IMR-90 (cell line): ENCODE measurements around the gene TEX264. TPM values are rescaled to one million over a fixed set of nuclear protein-coding genes. Genes with fewer than 3 reads are reported as not detected.

Experiments
- ATAC-seq: fragments of 200-7000 bp; cut with Tn5 transposase; 2 replicates; pipeline ENCODE4 v1.9.1; 2020; ENCODE audit warnings: low read depth, mild to moderate bottlenecking, moderate library complexity
- BruUV-seq: library from RNA; stranded (reverse); fragments of 400-500 nt; replicated peaks from 2 replicates; lab custom pipeline; 2021; lab: Mats Ljungman, UMichigan
- CTCF ChIA-PET: fragments of 300-600 bp; formaldehyde crosslinking; extraction: SDS; loops from one replicate; lab custom pipeline; 2021; ENCODE audit warnings: antibody characterized with exemption; lab: Yijun Ruan, JAX
- POLR2A ChIA-PET: fragments of 300-600 bp; sonication (Branson Sonifier 250); formaldehyde crosslinking; loops from one replicate; lab custom pipeline; 2022; ENCODE audit warnings: antibody characterized with exemption; ENCODE audit not compliant: unreplicated experiment; lab: Charles Lee
- DNase-seq: peaks from one replicate; pipeline ENCODE4 v3.0.0; 2013
- H2AFZ ChIP-seq: replicated peaks from 2 replicates; pipeline ENCODE3; 2013; ENCODE audit warnings: low read length, mild to moderate bottlenecking; ENCODE audit not compliant: poor library complexity
- H2AK5ac ChIP-seq: 2 replicates; pipeline ENCODE4 v1.6.1; 2013; ENCODE audit warnings: low read depth, low read length, inconsistent platforms
- H2AK9ac ChIP-seq: replicated peaks from 2 replicates; pipeline ENCODE3; 2013; ENCODE audit warnings: mild to moderate bottlenecking, low read depth, low read length, moderate library complexity; ENCODE audit not compliant: poor library complexity
- H2BK120ac ChIP-seq: 2 replicates; pipeline ENCODE4 v1.6.1; 2013; ENCODE audit warnings: low read depth, low read length, inconsistent platforms
- H2BK15ac ChIP-seq: 3 replicates; pipeline ENCODE4 v1.6.1; 2013; ENCODE audit warnings: low read depth, low read length, inconsistent platforms
- H2BK20ac ChIP-seq: 2 replicates; pipeline ENCODE4 v1.6.1; 2013; ENCODE audit warnings: low read depth, mild to moderate bottlenecking, inconsistent platforms, low read length, moderate library complexity
- H2BK5ac ChIP-seq: 2 replicates; pipeline ENCODE4 v1.6.1; 2013; ENCODE audit warnings: mild to moderate bottlenecking, low read depth, low read length, inconsistent platforms; ENCODE audit not compliant: poor library complexity, severe bottlenecking
- H3K14ac ChIP-seq: replicated peaks from 2 replicates; pipeline ENCODE4 v1.6.1; 2013; ENCODE audit warnings: low read depth, low read length, inconsistent platforms
- H3K18ac ChIP-seq: 2 replicates; pipeline ENCODE4 v1.6.1; 2013; ENCODE audit warnings: low read depth, low read length, control low read depth
- H3K23ac ChIP-seq: 2 replicates; pipeline ENCODE4 v1.6.1; 2013; ENCODE audit warnings: low read depth, low read length, inconsistent platforms
- H3K27ac ChIP-seq: 2 replicates; pipeline ENCODE4 v1.5.1; 2013; ENCODE audit warnings: mild to moderate bottlenecking, control low read depth, low read length; ENCODE audit not compliant: insufficient read depth
- H3K27me3 ChIP-seq: 2 replicates; pipeline ENCODE4 v1.6.1; 2013; ENCODE audit warnings: low read length; ENCODE audit not compliant: control insufficient read depth, insufficient read depth
- H3K36me3 ChIP-seq: 2 replicates; pipeline ENCODE4 v1.6.1; 2013; ENCODE audit warnings: low read length, mixed read lengths; ENCODE audit not compliant: control insufficient read depth, insufficient read depth
- H3K4ac ChIP-seq: 2 replicates; pipeline ENCODE4 v1.6.1; 2013; ENCODE audit warnings: low read depth, low read length, inconsistent platforms
- H3K4me1 ChIP-seq: 2 replicates; pipeline ENCODE4 v1.6.1; 2013; ENCODE audit warnings: low read length, mixed read lengths; ENCODE audit not compliant: control insufficient read depth, insufficient read depth
- H3K4me2 ChIP-seq: 2 replicates; pipeline ENCODE4 v1.6.1; 2013; ENCODE audit warnings: low read depth, mild to moderate bottlenecking, control low read depth, low read length, moderate library complexity
- H3K4me3 ChIP-seq: 2 replicates; pipeline ENCODE4 v1.5.1; 2013; ENCODE audit warnings: low read depth, mild to moderate bottlenecking, control low read depth, low read length, moderate library complexity; ENCODE audit not compliant: insufficient read depth
- H3K56ac ChIP-seq: 2 replicates; pipeline ENCODE4 v1.6.1; 2013; ENCODE audit warnings: low read length, inconsistent platforms; ENCODE audit not compliant: insufficient read depth; ENCODE audit errors: extremely low read depth
- H3K79me1 ChIP-seq, 2 experiments: 2 replicates each; pipeline ENCODE4 v1.6.1; 2013; ENCODE audit warnings: low read length in 2 of 2, inconsistent platforms in 1 of 2, low read depth in 1 of 2
- H3K9ac ChIP-seq: 2 replicates; pipeline ENCODE4 v1.6.1; 2013; ENCODE audit warnings: low read depth, low read length, control low read depth
- H3K9me1 ChIP-seq: 2 replicates; pipeline ENCODE4 v1.6.1; 2013; ENCODE audit warnings: low read length, inconsistent platforms; ENCODE audit not compliant: insufficient read depth
- H3K9me3 ChIP-seq: 2 replicates; pipeline ENCODE4 v1.6.1; 2013; ENCODE audit warnings: low read length; ENCODE audit not compliant: control insufficient read depth, insufficient read depth
- H4K20me1 ChIP-seq: 2 replicates; pipeline ENCODE4 v1.6.1; 2013; ENCODE audit warnings: low read length, inconsistent platforms; ENCODE audit not compliant: insufficient read depth
- H4K5ac ChIP-seq: 2 replicates; pipeline ENCODE4 v1.6.1; 2013; ENCODE audit warnings: mild to moderate bottlenecking, low read depth, low read length, control low read depth
- H4K8ac ChIP-seq, 2 experiments: 2 replicates each; pipeline ENCODE4 v1.6.1; 2013; ENCODE audit warnings: low read depth in 2 of 2, low read length in 2 of 2, control low read depth in 1 of 2, inconsistent platforms in 1 of 2
- H4K91ac ChIP-seq: 2 replicates; pipeline ENCODE4 v1.6.1; 2013; ENCODE audit warnings: low read depth, low read length, inconsistent platforms; ENCODE audit not compliant: insufficient read depth
- BHLHE40 ChIP-seq: fragments of 150-350 bp; IDR thresholded peaks from 2 replicates; pipeline ENCODE4 v1.6.1; 2016; ENCODE audit warnings: mild to moderate bottlenecking, low read depth, low read length
- CEBPB ChIP-seq: IDR thresholded peaks from 2 replicates; pipeline ENCODE4 v1.6.1; 2012; ENCODE audit warnings: low read depth, low read length, improper control_type of control experiment
- CHD1 ChIP-seq: IDR thresholded peaks from 2 replicates; pipeline ENCODE4 v1.6.1; 2012; ENCODE audit warnings: low read depth, low read length, improper control_type of control experiment
- FOS ChIP-seq: fragments of 150-350 bp; IDR thresholded peaks from 2 replicates; pipeline ENCODE4 v1.6.1; 2016; ENCODE audit warnings: low read depth, low read length
- MAFK ChIP-seq: IDR thresholded peaks from 2 replicates; pipeline ENCODE4 v1.6.1; 2012; ENCODE audit warnings: low read depth, low read length, improper control_type of control experiment
- MAZ ChIP-seq: IDR thresholded peaks from 2 replicates; pipeline ENCODE4 v1.6.1; 2012; ENCODE audit warnings: low read depth, mild to moderate bottlenecking, low read length, improper control_type of control experiment, moderate library complexity, borderline replicate concordance
- MXI1 ChIP-seq: IDR thresholded peaks from 2 replicates; pipeline ENCODE4 v1.6.1; 2012; ENCODE audit warnings: low read depth, mild to moderate bottlenecking, low read length, moderate library complexity, borderline replicate concordance
- NFE2L2 ChIP-seq: fragments of 150-350 bp; IDR thresholded peaks from 2 replicates; pipeline ENCODE4 v1.6.1; 2016; ENCODE audit warnings: low read depth, mild to moderate bottlenecking, low read length
- POLR2A ChIP-seq: IDR thresholded peaks from 2 replicates; pipeline ENCODE4 v1.6.1; 2012; ENCODE audit warnings: mild to moderate bottlenecking, low read depth, low read length
- RAD21 ChIP-seq: IDR thresholded peaks from 2 replicates; pipeline ENCODE4 v1.6.1; 2012; ENCODE audit warnings: low read length, improper control_type of control experiment
- RCOR1 ChIP-seq: IDR thresholded peaks from 2 replicates; pipeline ENCODE4 v1.6.1; 2012; ENCODE audit warnings: mild to moderate bottlenecking, low read length, improper control_type of control experiment; ENCODE audit not compliant: insufficient replicate concordance
- RFX5 ChIP-seq: IDR thresholded peaks from 2 replicates; pipeline ENCODE4 v1.8.0; 2012; ENCODE audit warnings: low read depth, mild to moderate bottlenecking, low read length, moderate library complexity
- SMC3 ChIP-seq: fragments of 150-350 bp; IDR thresholded peaks from 2 replicates; pipeline ENCODE4 v1.6.1; 2016; ENCODE audit warnings: low read depth, mild to moderate bottlenecking, antibody characterized with exemption, low read length, moderate library complexity
- WGBS, 2 experiments: methylation state at CpG; one replicate each; pipeline versions ENCODE4 v1.1.5 to v1.1.7; 2013; ENCODE audit warnings: missing lambda C conversion rate in 2 of 2; ENCODE audit not compliant: insufficient read length in 1 of 2; ENCODE audit errors: extremely low coverage in 2 of 2; 5-methylcytosine and 5-hydroxymethylcytosine counted together
- dilution Hi-C: fragments of 300-500 bp; cut with HindIII; formaldehyde crosslinking; loops from one replicate; pipeline ENCODE4 v1.14.3; 2018; ENCODE audit warnings: low sequenced_read_pairs; ENCODE audit not compliant: unreplicated experiment
- in situ Hi-C: fragments of 300-500 bp; cut with MboI; formaldehyde crosslinking; loops from 3 replicates; pipeline ENCODE4 v1.14.3; 2019; ENCODE audit warnings: low sequenced_read_pairs, inconsistent platforms, mixed read lengths
- intact Hi-C: fragments of 100-400 bp; cut with micrococcal nuclease; formaldehyde crosslinking; loops from 2 replicates; pipeline ENCODE4 v1.10.0; 2022
- polyA plus RNA-seq, 3 experiments: library from polyadenylated mRNA; depleted of rRNA; stranded (reverse); fragments of >200 nt; gene quantifications; 2 replicates each; pipeline ENCODE4 v1.2.3, GENCODE V29; 2012; ENCODE audit warnings: low replicate concordance in 1 of 3
- total RNA-seq: library from RNA; depleted of rRNA; stranded (reverse); fragments of >200 nt; gene quantifications from 2 replicates; pipeline ENCODE4 v1.2.3, GENCODE V29; 2012
- TF ChIP-seq, protein P1 (sequence below): conservative IDR thresholded peaks from 2 replicates; pipeline ENCODE4 v1.5.1; 2012; ENCODE audit warnings: mild to moderate bottlenecking, low read depth, low read length, improper control_type of control experiment

The TEX264 gene
- total and polyA plus RNA-seq, 2 of the 4 experiments (the other 2 are of a cell fraction), result 30.3 to 45.0 TPM

DNA sequence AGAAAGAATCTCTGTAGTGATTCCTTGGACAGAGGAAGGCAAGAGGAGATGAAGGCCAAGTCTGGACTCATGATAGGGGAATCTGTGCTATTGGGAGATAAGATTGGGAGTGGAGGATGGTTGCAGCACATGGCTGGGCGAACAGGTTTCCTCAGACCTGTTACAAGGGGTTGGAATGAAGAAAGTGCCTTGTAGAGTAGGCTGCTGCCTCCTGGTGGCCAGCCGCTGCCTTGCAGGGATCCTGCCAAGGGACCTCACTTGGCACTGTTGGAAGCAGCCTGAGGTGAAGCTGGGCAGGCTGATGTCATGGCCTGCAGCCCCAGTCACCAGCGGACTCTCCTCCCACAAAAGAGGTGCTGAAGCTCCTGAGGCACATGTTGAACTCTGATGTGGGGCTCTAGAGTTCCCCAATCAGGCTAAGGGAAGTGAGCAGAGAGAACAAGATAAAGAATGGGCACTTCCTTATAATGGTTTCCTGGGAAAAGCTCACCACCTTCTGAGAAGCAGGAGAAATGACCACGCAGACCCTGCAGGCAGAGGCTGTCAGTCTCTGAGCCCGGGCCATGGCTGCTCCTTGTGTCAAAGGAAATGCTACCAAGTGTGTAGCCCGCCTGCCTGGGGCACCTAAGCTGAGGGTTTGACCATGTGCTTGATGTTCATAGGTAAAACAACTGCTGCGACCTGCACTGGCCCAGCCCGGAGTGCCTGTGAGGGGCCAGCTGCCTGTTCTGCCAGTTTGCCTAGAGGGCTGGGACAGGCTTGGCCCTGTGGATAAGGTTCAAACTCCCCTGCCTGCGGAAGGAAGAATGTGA is 1.6 kb upstream of the TEX264 start:
- no TSS peak for BruUV-seq

More for the DNA sequence above, 1.6 kb upstream of the TEX264 start:
- Histone ChIP-seq H4K5ac (no peak overlapping the region), H3K4ac (no peak overlapping the region), H3K9me1 (no peaks in the 10 kb centered on the region; the same call in 1 of the 2 replicates), H2BK15ac (no peak overlapping the region), H3K79me1 (peaks cover 0 to 36% of the 10 kb centered on the region in 2 experiments; a peak in 2 of 4 replicates), H2BK5ac (no peak overlapping the region), H3K4me1 (peaks cover 4% of the 10 kb centered on the region), H4K91ac (no peak overlapping the region), H2BK120ac (no peak overlapping the region), H2AK9ac (peak overlapping the region; percentile 58), H3K27ac (no peak overlapping the region), H3K9ac (no peak overlapping the region), H2AFZ (no peak overlapping the region), H4K20me1 (no peaks in the 10 kb centered on the region; the same call in 1 of the 2 replicates), H3K23ac (no peak overlapping the region), H3K27me3 (no peaks in the 10 kb centered on the region), H3K14ac (no peak overlapping the region), H3K4me2 (no peak overlapping the region), H2AK5ac (no peak overlapping the region), H4K8ac (no peak overlapping the region), H3K18ac (no peak overlapping the region), H3K9me3 (no peaks in the 10 kb centered on the region), H3K36me3 (peaks cover 9% of the 10 kb centered on the region), H3K4me3 (no peak overlapping the region), H2BK20ac (no peak overlapping the region), H3K56ac (no peak overlapping the region)
- 32% methylated on average over 4 of the region's 9 CpGs; no CpG with 5 or more reads in 1 of the 2 experiments for WGBS, 2 experiments
- peak; percentile 38 for TF ChIP-seq RCOR1
- TF ChIP-seq POLR2A, result no peak
- TF ChIP-seq CEBPB, result no peak
- TF ChIP-seq MAFK, result no peak
- TF ChIP-seq MXI1, result peak; percentile 71; the same call in 1 of the 2 replicates
- no peak for TF ChIP-seq NFE2L2
- peak; percentile 71 for TF ChIP-seq SMC3
- TF ChIP-seq RFX5, result no peak
- TF ChIP-seq FOS, result no peak
- TF ChIP-seq, protein P1, sequence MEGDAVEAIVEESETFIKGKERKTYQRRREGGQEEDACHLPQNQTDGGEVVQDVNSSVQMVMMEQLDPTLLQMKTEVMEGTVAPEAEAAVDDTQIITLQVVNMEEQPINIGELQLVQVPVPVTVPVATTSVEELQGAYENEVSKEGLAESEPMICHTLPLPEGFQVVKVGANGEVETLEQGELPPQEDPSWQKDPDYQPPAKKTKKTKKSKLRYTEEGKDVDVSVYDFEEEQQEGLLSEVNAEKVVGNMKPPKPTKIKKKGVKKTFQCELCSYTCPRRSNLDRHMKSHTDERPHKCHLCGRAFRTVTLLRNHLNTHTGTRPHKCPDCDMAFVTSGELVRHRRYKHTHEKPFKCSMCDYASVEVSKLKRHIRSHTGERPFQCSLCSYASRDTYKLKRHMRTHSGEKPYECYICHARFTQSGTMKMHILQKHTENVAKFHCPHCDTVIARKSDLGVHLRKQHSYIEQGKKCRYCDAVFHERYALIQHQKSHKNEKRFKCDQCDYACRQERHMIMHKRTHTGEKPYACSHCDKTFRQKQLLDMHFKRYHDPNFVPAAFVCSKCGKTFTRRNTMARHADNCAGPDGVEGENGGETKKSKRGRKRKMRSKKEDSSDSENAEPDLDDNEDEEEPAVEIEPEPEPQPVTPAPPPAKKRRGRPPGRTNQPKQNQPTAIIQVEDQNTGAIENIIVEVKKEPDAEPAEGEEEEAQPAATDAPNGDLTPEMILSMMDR, result peak; percentile 96
- TF ChIP-seq CHD1, result no peak
- TF ChIP-seq MAZ, result peak; percentile 20; the same call in 1 of the 2 replicates
- peak; percentile 79 for TF ChIP-seq RAD21
- TF ChIP-seq BHLHE40, result no peak
- dilution Hi-C loops, result no loop called here
- ChIA-PET POLR2A (no interaction called here), CTCF (interaction anchor here (0.6 to 1.6 kb wide), 10 partner anchors 10 to 402 kb away, joined by 3 to 9 read pairs (median 5); partner anchors contain the start of gene DCAF1)
- in situ Hi-C loops, result no loop called here
- intact Hi-C loops, result loop anchor here (1.0 to 10.0 kb wide), 3 partner anchors 167 to 1102 kb away; partner anchors contain the start of genes C3orf18, CISH, HEMK1 and MAPKAPK3
- peak; percentile 80 for DNase-seq
- peak; percentile 55 for ATAC-seq
